Activated CD4-positive, alpha-beta T cell treated with anti-CD3 and anti-CD28 coated beads for 48 hours (primary cell): ENCODE data around the gene PTPRE.

Experiments
- DNase-seq: peaks from one replicate; pipeline ENCODE4 v3.0.0-alpha.2; 2020

Gene PTPRE

GRCh38 chr10:127984945-127985344 lies 78.0 kb downstream of the PTPRE start:
- no peak for DNase-seq

GRCh38 chr10:127986531-127987466 lies 79.9 kb downstream of the PTPRE start:
- DNase-seq, result no peak

GRCh38 chr10:127987467-127988380 lies 80.8 kb downstream of the PTPRE start:
- no peak for DNase-seq

GRCh38 chr10:127989481-127990012 lies 82.6 kb downstream of the PTPRE start:
- DNase-seq, result no peak

GRCh38 chr10:127990132-127990788 lies 83.4 kb downstream of the PTPRE start:
- DNase-seq, result peak; percentile 50

GRCh38 chr10:127990846-127991542 lies 84.1 kb downstream of the PTPRE start:
- peak; percentile 77 for DNase-seq

- DNase-seq, result no peak
Observed at GRCh38 chr10:127991543-127992255, 84.8 kb downstream of the PTPRE start.

- DNase-seq, result no peak
Observed at GRCh38 chr10:127992376-127992775, 85.5 kb downstream of the PTPRE start.

- DNase-seq, result no peak
Observed at GRCh38 chr10:127993056-127993690, 86.3 kb downstream of the PTPRE start.

GRCh38 chr10:127995939-127996338 lies 89.0 kb downstream of the PTPRE start:
- no peak for DNase-seq

- no peak for DNase-seq
Observed at GRCh38 chr10:127996586-127996985, 89.7 kb downstream of the PTPRE start.

- no peak for DNase-seq
Observed at GRCh38 chr10:127997271-127997670, 90.4 kb downstream of the PTPRE start.

- DNase-seq, result no peak
Observed at GRCh38 chr10:127997937-127998336, 91.0 kb downstream of the PTPRE start.

- DNase-seq, result no peak
Observed at GRCh38 chr10:127998501-127999144, 91.7 kb downstream of the PTPRE start.

- no peak for DNase-seq
Observed at GRCh38 chr10:127999297-128000129, 92.6 kb downstream of the PTPRE start.

- DNase-seq, result no peak
Observed at GRCh38 chr10:128000471-128001362, 93.8 kb downstream of the PTPRE start.

GRCh38 chr10:128001363-128001745 lies 94.5 kb downstream of the PTPRE start:
- no peak for DNase-seq

GRCh38 chr10:128001849-128002248 lies 94.9 kb downstream of the PTPRE start:
- DNase-seq, result no peak
